H1 (cell line): Measurements from ENCODE around the gene USP1. TPM values are rescaled to one million over a fixed set of nuclear protein-coding genes. Genes with fewer than 3 reads are reported as not detected.

ENCODE experiments used
- CTCF ChIA-PET: fragments of 300-600 bp; sonication (Branson Sonifier 250); formaldehyde crosslinking; loops from one replicate; lab custom pipeline; 2021; ENCODE audit not compliant: partially characterized antibody; lab: Charles Lee
- POLR2A ChIA-PET: fragments of 300-600 bp; sonication (Branson Sonifier 250); formaldehyde crosslinking; loops from one replicate; lab custom pipeline; 2021; ENCODE audit warnings: inconsistent platforms; ENCODE audit not compliant: partially characterized antibody; lab: Charles Lee
- DNase-seq, 2 experiments: peaks; one replicate each; pipeline versions ENCODE4 v3.0.0 to v3.0.0-alpha.2; 2010 to 2022; ENCODE audit warnings: low spot score in 2 of 2, low read depth in 1 of 2, mixed read lengths in 1 of 2
- FAIRE-seq: peaks from 2 replicates; lab custom pipeline; 2011; peaks lifted over from hg19 to GRCh38; lab: Jason Lieb, UNC
- H2AFZ ChIP-seq: 2 replicates; pipeline ENCODE4 v1.8.1; 2012; ENCODE audit warnings: low read length, inconsistent platforms
- H2AK5ac ChIP-seq: 2 replicates; pipeline ENCODE4 v1.6.1; 2013; ENCODE audit warnings: low read depth, low read length
- H2BK120ac ChIP-seq: replicated peaks from 2 replicates; pipeline ENCODE3; 2013; ENCODE audit warnings: low read depth, low read length, inconsistent platforms
- H2BK12ac ChIP-seq: 2 replicates; pipeline ENCODE4 v1.6.1; 2013; ENCODE audit warnings: low read depth, low read length
- H2BK15ac ChIP-seq: 2 replicates; pipeline ENCODE4 v1.6.1; 2013; ENCODE audit warnings: low read length
- H2BK20ac ChIP-seq: 2 replicates; pipeline ENCODE4 v1.6.1; 2013; ENCODE audit warnings: low read length
- H2BK5ac ChIP-seq: 2 replicates; pipeline ENCODE4 v1.6.1; 2013; ENCODE audit warnings: low read depth, low read length
- H3K14ac ChIP-seq: 2 replicates; pipeline ENCODE4 v1.6.1; 2013; ENCODE audit warnings: inconsistent platforms; ENCODE audit not compliant: insufficient read length
- H3K18ac ChIP-seq: 2 replicates; pipeline ENCODE4 v1.6.1; 2013; ENCODE audit warnings: low read length; ENCODE audit errors: extremely low read depth
- H3K23ac ChIP-seq: 2 replicates; pipeline ENCODE4 v1.6.1; 2013; ENCODE audit warnings: inconsistent platforms; ENCODE audit not compliant: insufficient read length
- H3K23me2 ChIP-seq: 2 replicates; pipeline ENCODE4 v1.6.1; 2013; ENCODE audit warnings: low read depth, low read length
- H3K27ac ChIP-seq: 2 replicates; pipeline ENCODE4 v1.6.1; 2011; ENCODE audit warnings: low read depth, low read length, inconsistent platforms
- H3K27me3 ChIP-seq, 4 experiments: replicated peaks in 1 of 4; 1 replicate in 1 of 4; 2 replicates in 3 of 4; pipeline versions ENCODE4 v1.6.1 to v1.8.1; 2011 to 2013; ENCODE audit warnings: low read length in 3 of 4, mild to moderate bottlenecking in 3 of 4, inconsistent platforms in 2 of 4, mixed read lengths in 2 of 4, moderate library complexity in 1 of 4; ENCODE audit not compliant: control insufficient read depth in 3 of 4, insufficient read depth in 3 of 4; ENCODE audit errors: extremely low read depth in 1 of 4
- H3K36me3 ChIP-seq, 4 experiments: 2 replicates each; pipeline versions ENCODE4 v1.6.1 to v1.8.1; 2011 to 2013; ENCODE audit warnings: mild to moderate bottlenecking in 4 of 4, low read length in 3 of 4, moderate library complexity in 2 of 4, control low read depth in 1 of 4, inconsistent platforms in 1 of 4; ENCODE audit not compliant: insufficient read depth in 4 of 4, control insufficient read depth in 2 of 4
- H3K4ac ChIP-seq: replicated peaks from 2 replicates; pipeline ENCODE3; 2013; ENCODE audit warnings: low read length, low read depth, mixed read lengths, inconsistent platforms; ENCODE audit not compliant: insufficient read length
- H3K4me1 ChIP-seq, 4 experiments: replicated peaks in 1 of 4; 1 replicate in 1 of 4; 2 replicates in 3 of 4; pipeline versions ENCODE4 v1.6.1 to v1.8.1; 2011 to 2013; ENCODE audit warnings: low read length in 3 of 4, inconsistent platforms in 2 of 4, mixed read lengths in 1 of 4; ENCODE audit not compliant: insufficient read depth in 4 of 4, control insufficient read depth in 3 of 4
- H3K4me2 ChIP-seq, 2 experiments: 2 replicates each; pipeline versions ENCODE4 v1.6.1 to v1.8.1; 2011 to 2013; ENCODE audit warnings: low read depth in 2 of 2, low read length in 2 of 2, control low read depth in 1 of 2, inconsistent platforms in 1 of 2, mild to moderate bottlenecking in 1 of 2; ENCODE audit not compliant: insufficient read depth in 1 of 2
- H3K4me3 ChIP-seq, 4 experiments: fragments of 200-600, 300-600 bp in 1 of 4; sonication (generic), shearing (Covaris generic), sonication (Bioruptor Twin) in 1 of 4; 2 replicates each; pipeline versions ENCODE4 v1.5.1 to v1.8.1; 2011 to 2016; ENCODE audit warnings: low read length in 4 of 4, low read depth in 3 of 4, control low read depth in 2 of 4, inconsistent platforms in 2 of 4, mild to moderate bottlenecking in 2 of 4, mixed read lengths in 1 of 4, moderate library complexity in 1 of 4; ENCODE audit not compliant: insufficient read depth in 2 of 4; ENCODE audit errors: extremely low read depth in 1 of 4
- H3K56ac ChIP-seq: replicated peaks from 2 replicates; pipeline ENCODE3; 2013; ENCODE audit warnings: low read depth, mild to moderate bottlenecking, mixed read lengths, low read length, inconsistent platforms; ENCODE audit not compliant: insufficient read length
- H3K79me1 ChIP-seq: 2 replicates; pipeline ENCODE4 v1.6.1; 2013; ENCODE audit warnings: low read depth, low read length, control low read depth
- H3K79me2 ChIP-seq, 2 experiments: 2 replicates each; pipeline versions ENCODE4 v1.6.1 to v1.8.1; 2012 to 2013; ENCODE audit warnings: low read length in 2 of 2, mild to moderate bottlenecking in 2 of 2, inconsistent platforms in 1 of 2; ENCODE audit not compliant: insufficient read depth in 2 of 2, control insufficient read depth in 1 of 2
- H3K9ac ChIP-seq, 4 experiments: replicated peaks in 1 of 4; 1 replicate in 1 of 4; 2 replicates in 3 of 4; pipeline versions ENCODE4 v1.6.1 to v1.8.1; 2011 to 2013; ENCODE audit warnings: low read depth in 3 of 4, low read length in 3 of 4, control low read depth in 2 of 4, mild to moderate bottlenecking in 2 of 4, moderate library complexity in 2 of 4, inconsistent platforms in 1 of 4; ENCODE audit errors: extremely low read depth in 1 of 4
- H3K9me3 ChIP-seq, 2 experiments: 2 replicates each; pipeline versions ENCODE4 v1.6.1 to v1.8.1; 2012 to 2013; ENCODE audit warnings: mild to moderate bottlenecking in 2 of 2, moderate library complexity in 2 of 2, control low read depth in 1 of 2, inconsistent platforms in 1 of 2, low read depth in 1 of 2, low read length in 1 of 2, mixed read lengths in 1 of 2; ENCODE audit not compliant: insufficient read depth in 2 of 2
- H4K20me1 ChIP-seq, 2 experiments: replicated peaks in 1 of 2; 2 replicates each; pipeline versions ENCODE3 to v1.8.1; 2011 to 2013; ENCODE audit warnings: inconsistent platforms in 2 of 2, low read length in 2 of 2, mild to moderate bottlenecking in 1 of 2; ENCODE audit not compliant: insufficient read depth in 2 of 2, control insufficient read depth in 1 of 2
- H4K5ac ChIP-seq: 2 replicates; pipeline ENCODE4 v1.6.1; 2013; ENCODE audit warnings: low read length, low read depth, mixed read lengths, inconsistent platforms; ENCODE audit not compliant: insufficient read length
- H4K8ac ChIP-seq: 2 replicates; pipeline ENCODE4 v1.8.0; 2013; ENCODE audit warnings: mild to moderate bottlenecking, moderate library complexity, low read length, inconsistent platforms; ENCODE audit not compliant: insufficient read depth; ENCODE audit errors: extremely low read depth
- H4K91ac ChIP-seq: replicated peaks from 2 replicates; pipeline ENCODE3; 2013; ENCODE audit warnings: low read length, mixed read lengths, inconsistent platforms; ENCODE audit not compliant: insufficient read length
- ASH2L ChIP-seq: fragments of 200-600, 300-600 bp; sonication (generic); IDR thresholded peaks from one replicate; pipeline ENCODE4 v1.7.1; 2017; ENCODE audit warnings: low read length
- BCL11A ChIP-seq, 2 experiments: IDR thresholded peaks; one replicate each; pipeline ENCODE4 v1.6.1; 2011; ENCODE audit warnings: low read depth in 2 of 2, low read length in 2 of 2, mild to moderate bottlenecking in 2 of 2
- CREB1 ChIP-seq: IDR thresholded peaks from 2 replicates; pipeline ENCODE4 v1.6.1; 2012; ENCODE audit warnings: inconsistent platforms
- FOSL1 ChIP-seq: IDR thresholded peaks from 2 replicates; pipeline ENCODE4 v1.6.1; 2011; ENCODE audit warnings: mild to moderate bottlenecking, low read depth, low read length, moderate library complexity; ENCODE audit not compliant: insufficient read depth
- GTF2F1 ChIP-seq: IDR thresholded peaks from 2 replicates; pipeline ENCODE4 v1.6.1; 2012; ENCODE audit warnings: low read depth, low read length, improper control_type of control experiment, borderline replicate concordance
- NANOG ChIP-seq: IDR thresholded peaks from 2 replicates; pipeline ENCODE4 v1.6.1; 2011; ENCODE audit warnings: low read length, low read depth, mild to moderate bottlenecking, inconsistent platforms; ENCODE audit not compliant: insufficient read depth, poor library complexity, severe bottlenecking
- NRF1 ChIP-seq: IDR thresholded peaks from 2 replicates; pipeline ENCODE4 v1.6.1; 2011; ENCODE audit warnings: mild to moderate bottlenecking, low read depth, low read length, improper control_type of control experiment
- RNF2 ChIP-seq: fragments of 200-900, 300-1000 bp; sonication (generic); IDR thresholded peaks from 2 replicates; pipeline ENCODE4 v1.7.1; 2016; ENCODE audit warnings: borderline replicate concordance, low read depth, mild to moderate bottlenecking, antibody characterized with exemption, low read length; ENCODE audit not compliant: poor library complexity, severe bottlenecking; ENCODE audit errors: missing control alignments
- RXRA ChIP-seq: IDR thresholded peaks from 2 replicates; pipeline ENCODE4 v1.6.1; 2011; ENCODE audit warnings: low read depth, mild to moderate bottlenecking, low read length, moderate library complexity; ENCODE audit not compliant: insufficient read depth
- SIRT6 ChIP-seq: IDR thresholded peaks from one replicate; pipeline ENCODE4 v1.7.1; 2012; ENCODE audit warnings: low read length, inconsistent platforms
- SIX5 ChIP-seq: IDR thresholded peaks from 2 replicates; pipeline ENCODE4 v1.6.1; 2011; ENCODE audit warnings: mild to moderate bottlenecking, low read depth, low read length
- TEAD4 ChIP-seq: IDR thresholded peaks from 2 replicates; pipeline ENCODE4 v1.6.1; 2012; ENCODE audit warnings: low read depth, low read length, inconsistent platforms, mixed read lengths
- WGBS, 2 experiments: shearing (Covaris generic) in 1 of 2; methylation state at CpG; one replicate each; pipeline versions ENCODE4 v1.1.6 to v1.1.7; 2013 to 2015; ENCODE audit warnings: low lambda C conversion rate in 2 of 2, mixed read lengths in 2 of 2, inconsistent platforms in 1 of 2, low coverage in 1 of 2, missing lambda C conversion rate in 1 of 2; ENCODE audit not compliant: insufficient replicate concordance in 2 of 2, insufficient coverage in 1 of 2, insufficient read length in 1 of 2; ENCODE audit errors: extremely low coverage in 1 of 2, missing lambda C conversion rate in 1 of 2; 5-methylcytosine and 5-hydroxymethylcytosine counted together
- polyA plus RNA-seq, 7 experiments: library from polyadenylated mRNA; depleted of rRNA in 3 of 7; stranded (reverse) in 5 of 7; unstranded in 2 of 7; fragments of >200 nt in 5 of 7; fragments of 200-250 nt in 2 of 7; gene quantifications; 1 replicate in 5 of 7; 2 replicates in 1 of 7; 4 replicates in 1 of 7; pipeline versions ENCODE4 v1.2.1 to v1.2.3, GENCODE V29; 2011 to 2013; ENCODE audit warnings: missing spikeins in 2 of 7, mixed read lengths in 2 of 7
- total RNA-seq: library from RNA; stranded (reverse); fragmentation: NEBNext Ultra II Directional; extraction: Animal tissue kit (Norgen Biotek cat#: 25700); gene quantifications from 2 replicates; pipeline ENCODE4 v1.2.1, GENCODE V29; 2021
- TF ChIP-seq, protein P1 (sequence below): IDR thresholded peaks from 2 replicates; pipeline ENCODE4 v1.6.1; 2012; ENCODE audit warnings: inconsistent platforms

Gene USP1
- total and polyA plus RNA-seq, 2 of the 8 experiments (the other 6 are each of a cell fraction or from before 2014, with no cell fraction given), result 9.1 to 49.6 TPM

DNA sequence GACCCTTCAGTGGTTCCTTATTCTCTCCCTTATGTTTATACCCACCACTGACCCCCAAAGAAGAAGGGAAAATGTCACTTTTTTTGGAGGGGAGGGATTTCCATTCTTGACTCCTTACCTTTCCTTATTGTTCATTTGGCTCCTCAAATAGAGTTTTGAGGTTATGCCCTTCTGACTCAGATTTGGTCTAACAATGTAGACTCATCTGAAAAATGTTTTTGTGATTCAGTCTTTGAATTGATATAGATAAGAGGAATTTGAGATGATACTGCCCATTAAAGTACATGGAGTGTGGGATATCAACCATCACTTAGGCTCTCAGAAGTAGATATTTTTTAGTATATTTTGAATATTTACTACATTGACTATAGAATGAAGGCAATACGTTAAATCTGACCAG is 16.1 kb downstream of the USP1 start:
- H3K56ac ChIP-seq, result no peak overlapping the region
- H4K8ac ChIP-seq, result no peak overlapping the region
- POLR2A ChIA-PET, result no interaction called here
- peaks cover 10 to 58% (median 31%) of the 10 kb centered on the region in 4 experiments for H3K36me3 ChIP-seq
- no peak overlapping the region for H4K5ac ChIP-seq
- WGBS, 2 experiments, result 93% methylated on average over 1 of the region's 1 CpG; no CpG with 5 or more reads in 1 of the 2 experiments
- FAIRE-seq (no peak), DNase-seq (no peak)
- H3K4me1 ChIP-seq, result no peaks in the 10 kb centered on the region
- no peak overlapping the region for H2BK12ac ChIP-seq
- H3K4me2 ChIP-seq, result no peak overlapping the region
- no peaks in the 10 kb centered on the region for H3K27me3 ChIP-seq
- no peak overlapping the region for H2AFZ ChIP-seq
- no peak overlapping the region for H2BK15ac ChIP-seq
- no peaks in the 10 kb centered on the region for H3K79me1 ChIP-seq
- CTCF ChIA-PET, result no interaction called here
- H3K9ac ChIP-seq, result no peak overlapping the region
- no peaks in the 10 kb centered on the region for H3K23me2 ChIP-seq
- no peak overlapping the region for H2AK5ac ChIP-seq
- no peak overlapping the region for H3K4ac ChIP-seq
- H4K91ac ChIP-seq, result no peak overlapping the region
- H3K79me2 ChIP-seq, result no peaks in the 10 kb centered on the region
- H3K14ac ChIP-seq, result no peak overlapping the region
- no peak overlapping the region for H2BK20ac ChIP-seq
- H3K23ac ChIP-seq, result no peak overlapping the region
- no peak overlapping the region for H3K4me3 ChIP-seq
- H2BK120ac ChIP-seq, result no peak overlapping the region
- H3K27ac ChIP-seq, result no peak overlapping the region
- H4K20me1 ChIP-seq, result no peaks in the 10 kb centered on the region
- no peaks in the 10 kb centered on the region for H3K9me3 ChIP-seq
- no peak overlapping the region for H3K18ac ChIP-seq
- H2BK5ac ChIP-seq, result no peak overlapping the region
- TF ChIP-seq SIRT6, result no peak
- no peak for TF ChIP-seq TEAD4
- TF ChIP-seq GTF2F1, result no peak
- no peak for TF ChIP-seq SIX5
- TF ChIP-seq NRF1, result no peak
- no peak for TF ChIP-seq FOSL1
- no peak for TF ChIP-seq NANOG
- TF ChIP-seq, protein P1, sequence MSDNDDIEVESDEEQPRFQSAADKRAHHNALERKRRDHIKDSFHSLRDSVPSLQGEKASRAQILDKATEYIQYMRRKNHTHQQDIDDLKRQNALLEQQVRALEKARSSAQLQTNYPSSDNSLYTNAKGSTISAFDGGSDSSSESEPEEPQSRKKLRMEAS, result no peak
- no peak for TF ChIP-seq CREB1
- no peak for TF ChIP-seq BCL11A (IDR thresholded peaks at IDR 0.05; ENCODE audit: low read depth in 2 of 2, low read length in 2 of 2)
- TF ChIP-seq RXRA, result no peak
- no peak for TF ChIP-seq RNF2
- TF ChIP-seq ASH2L, result no peak
